GM12891 (cell line): ENCODE data around the gene EML2.

Experiments used
- POLR2A ChIP-seq: IDR thresholded peaks from 2 replicates; pipeline ENCODE4 v1.6.1; 2011; ENCODE audit warnings: low read depth, low read length, control low read depth
- POLR2AphosphoS5 ChIP-seq: IDR thresholded peaks from 2 replicates; pipeline ENCODE4 v1.6.1; 2011; ENCODE audit warnings: low read depth, low read length, control low read depth
- SPI1 ChIP-seq: IDR thresholded peaks from 2 replicates; pipeline ENCODE4 v1.6.1; 2011; ENCODE audit warnings: low read depth, low read length, control low read depth
- TAF1 ChIP-seq: IDR thresholded peaks from 2 replicates; pipeline ENCODE4 v1.6.1; 2011; ENCODE audit warnings: low read depth, low read length, control low read depth

DNA sequence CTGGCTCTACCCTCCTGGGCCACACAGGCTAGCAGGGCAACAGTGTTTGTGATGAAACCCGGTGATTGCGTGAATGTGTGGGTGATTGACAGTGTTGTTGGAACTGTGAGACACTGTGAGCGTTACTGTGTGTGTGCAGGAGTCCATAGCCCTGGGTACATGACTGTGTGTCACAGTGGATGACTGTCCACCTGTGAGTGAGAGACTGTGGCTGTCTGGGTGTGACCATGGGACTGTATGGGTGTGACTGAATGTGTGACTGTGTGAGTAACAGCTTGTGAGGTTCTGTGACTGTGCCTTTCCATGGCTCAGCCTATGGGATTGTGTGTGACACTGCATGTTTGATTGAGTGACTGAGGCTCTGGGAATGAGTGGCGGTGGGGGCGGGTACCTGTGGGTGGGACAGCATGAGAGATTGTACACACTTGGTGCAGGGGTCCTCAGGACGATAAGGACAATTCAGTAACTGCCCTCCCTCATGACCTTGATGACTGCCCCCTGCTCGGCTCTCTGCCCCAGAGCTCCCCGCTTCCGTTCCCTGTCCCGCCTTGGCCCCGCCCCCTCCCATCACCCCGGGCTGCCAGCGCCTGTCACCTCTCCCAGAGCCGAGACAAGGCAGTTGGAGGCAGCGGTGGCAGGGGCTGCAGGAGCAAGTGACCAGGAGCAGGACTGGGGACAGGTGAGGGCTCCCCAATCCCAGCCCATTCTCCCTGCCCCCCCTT lies 28.6 kb upstream of the EML2 start, which contains the start of gene GIPR:
- TF ChIP-seq POLR2A (no peak), SPI1 (no peak), TAF1 (no peak), POLR2AphosphoS5 (no peak)
